Measurements from ENCODE around the gene CTNNA2. TPM values are rescaled to one million over a fixed set of nuclear protein-coding genes. Genes with fewer than 3 reads are reported as not detected.

CTNNA2 gene
- total RNA-seq, 2 donors from 2014 or later, result not detected

- H3K4me1 ChIP-seq, result no peaks in the 10 kb centered on the region
- H3K36me3 ChIP-seq, result no peaks in the 10 kb centered on the region
- H3K27ac ChIP-seq, result no peak overlapping the region
- H3K9me3 ChIP-seq, result no peaks in the 10 kb centered on the region
- H3K4me3 ChIP-seq, result no peak overlapping the region
- no peak for TF ChIP-seq CTCF (IDR thresholded peaks at IDR 0.05)
- H3K27me3 ChIP-seq, result no peaks in the 10 kb centered on the region
- no peak for DNase-seq (ENCODE audit: low spot score)
These were observed 1033.9 kb downstream of the CTNNA2 start for GRCh38 chr2:80546766-80547165.

DNA sequence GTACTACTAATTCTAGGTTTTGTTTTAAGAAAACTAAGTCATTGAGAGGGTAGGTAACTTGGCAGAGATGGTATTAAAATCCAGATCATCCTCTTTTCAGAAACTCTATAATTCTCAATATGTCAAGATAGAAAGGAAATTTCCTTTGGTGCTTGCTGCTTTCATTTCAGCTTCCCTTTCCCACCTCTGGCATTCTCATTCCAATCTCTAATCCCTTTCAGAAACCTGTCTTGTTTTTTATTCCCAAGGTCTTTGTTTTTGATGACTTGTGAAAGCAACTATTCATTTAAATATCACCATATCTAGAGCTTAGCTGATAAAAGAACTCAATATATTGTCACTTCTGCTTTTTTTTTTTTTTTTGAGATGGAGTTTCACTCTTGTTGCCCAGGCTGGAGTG, 1034.5 kb downstream of the CTNNA2 start:
- Histone ChIP-seq H3K9me3 (no peaks in the 10 kb centered on the region), H3K4me3 (no peak overlapping the region), H3K36me3 (no peaks in the 10 kb centered on the region), H3K27ac (no peak overlapping the region), H3K4me1 (no peaks in the 10 kb centered on the region), H3K27me3 (no peaks in the 10 kb centered on the region)
- TF ChIP-seq CTCF (IDR thresholded peaks at IDR 0.05), result no peak
- no peak for DNase-seq (ENCODE audit: low spot score)

GRCh38 chr2:80548469-80548868, 1035.6 kb downstream of the CTNNA2 start:
- Histone ChIP-seq H3K4me1 (no peaks in the 10 kb centered on the region), H3K9me3 (no peaks in the 10 kb centered on the region), H3K27ac (no peak overlapping the region), H3K36me3 (no peaks in the 10 kb centered on the region), H3K27me3 (no peaks in the 10 kb centered on the region), H3K4me3 (no peak overlapping the region)
- DNase-seq (ENCODE audit: low spot score), result no peak
- TF ChIP-seq CTCF (IDR thresholded peaks at IDR 0.05), result no peak

- no peak for TF ChIP-seq CTCF (IDR thresholded peaks at IDR 0.05)
- Histone ChIP-seq H3K4me3 (no peak overlapping the region), H3K27ac (no peak overlapping the region), H3K36me3 (no peaks in the 10 kb centered on the region), H3K4me1 (no peaks in the 10 kb centered on the region), H3K27me3 (no peaks in the 10 kb centered on the region), H3K9me3 (no peaks in the 10 kb centered on the region)
- DNase-seq (ENCODE audit: low spot score), result no peak
These were observed 1037.0 kb downstream of the CTNNA2 start for GRCh38 chr2:80549901-80550300.

- Histone ChIP-seq H3K4me3 (no peak overlapping the region), H3K9me3 (no peaks in the 10 kb centered on the region), H3K27me3 (no peaks in the 10 kb centered on the region), H3K27ac (no peak overlapping the region), H3K4me1 (no peaks in the 10 kb centered on the region), H3K36me3 (no peaks in the 10 kb centered on the region)
- TF ChIP-seq CTCF (IDR thresholded peaks at IDR 0.05), result no peak
- DNase-seq (ENCODE audit: low spot score), result no peak
These were observed 1047.5 kb downstream of the CTNNA2 start for GRCh38 chr2:80560326-80560725.

- no peaks in the 10 kb centered on the region for H3K36me3 ChIP-seq
- H3K4me3 ChIP-seq, result no peak overlapping the region
- no peak overlapping the region for H3K27ac ChIP-seq
- H3K9me3 ChIP-seq, result no peaks in the 10 kb centered on the region
- TF ChIP-seq CTCF (IDR thresholded peaks at IDR 0.05), result no peak
- no peaks in the 10 kb centered on the region for H3K27me3 ChIP-seq
- H3K4me1 ChIP-seq, result no peaks in the 10 kb centered on the region
- no peak for DNase-seq (ENCODE audit: low spot score)
These were observed 1055.2 kb downstream of the CTNNA2 start for GRCh38 chr2:80568011-80568410.

Measured in right atrium auricular region (tissue), 2 donors.